ENCODE results near the gene CDCA3.
"Not testable (repeated sequence)": the region's sequence is repeated elsewhere in the genome, so short reads cannot be mapped to it uniquely, and the experiment has no call there.

CDCA3 gene

GRCh38 chr12:6888794-6889193, 37.7 kb upstream of the CDCA3 start:
- not testable (repeated sequence) for H3K27me3 ChIP-seq (ENCODE audit: control insufficient read depth in 5 of 5, insufficient read depth in 4 of 5, low read length in 5 of 5); H3K27ac ChIP-seq (ENCODE audit: low read depth, low read length); H3K9me3 ChIP-seq (ENCODE audit: control insufficient read depth in 5 of 5, low read length in 5 of 5); H3K9ac ChIP-seq (ENCODE audit: low read length in 5 of 5); H3K4me3 ChIP-seq (ENCODE audit: low read depth in 1 of 5, low read length in 5 of 5)
- Histone ChIP-seq H3K36me3 (ENCODE audit: control insufficient read depth in 5 of 5, insufficient read depth in 5 of 5, low read length in 5 of 5) (peaks cover 0 to 15% (median 5%) of the 10 kb centered on the region in 5 donors), H3K4me1 (ENCODE audit: control insufficient read depth in 5 of 5, insufficient read depth in 5 of 5, low read length in 5 of 5) (peaks cover 0 to 13% (median 11%) of the 10 kb centered on the region in 5 donors)

GRCh38 chr12:6888360-6888759, 37.3 kb upstream of the CDCA3 start:
- Histone ChIP-seq H3K27ac (ENCODE audit: low read depth, low read length) (no peak overlapping the region), H3K4me3 (ENCODE audit: low read depth in 1 of 5, low read length in 5 of 5) (no peak overlapping the region), H3K27me3 (ENCODE audit: control insufficient read depth in 5 of 5, insufficient read depth in 4 of 5, low read length in 5 of 5) (no peaks in the 10 kb centered on the region), H3K9ac (ENCODE audit: low read length in 5 of 5) (no peak overlapping the region), H3K9me3 (ENCODE audit: control insufficient read depth in 5 of 5, low read length in 5 of 5) (no peaks in the 10 kb centered on the region), H3K36me3 (ENCODE audit: control insufficient read depth in 5 of 5, insufficient read depth in 5 of 5, low read length in 5 of 5) (peaks cover 0 to 18% (median 7%) of the 10 kb centered on the region in 5 donors), H3K4me1 (ENCODE audit: control insufficient read depth in 5 of 5, insufficient read depth in 5 of 5, low read length in 5 of 5) (peaks cover 0 to 13% (median 11%) of the 10 kb centered on the region in 5 donors)

GRCh38 chr12:6887460-6887859, 36.4 kb upstream of the CDCA3 start:
- Histone ChIP-seq H3K27ac (ENCODE audit: low read depth, low read length) (no peak overlapping the region), H3K9me3 (ENCODE audit: control insufficient read depth in 5 of 5, low read length in 5 of 5) (no peaks in the 10 kb centered on the region), H3K27me3 (ENCODE audit: control insufficient read depth in 5 of 5, insufficient read depth in 4 of 5, low read length in 5 of 5) (no peaks in the 10 kb centered on the region), H3K4me1 (ENCODE audit: control insufficient read depth in 5 of 5, insufficient read depth in 5 of 5, low read length in 5 of 5) (peaks cover 0 to 13% (median 11%) of the 10 kb centered on the region in 5 donors), H3K9ac (ENCODE audit: low read length in 5 of 5) (no peak overlapping the region), H3K4me3 (ENCODE audit: low read depth in 1 of 5, low read length in 5 of 5) (no peak overlapping the region), H3K36me3 (ENCODE audit: control insufficient read depth in 5 of 5, insufficient read depth in 5 of 5, low read length in 5 of 5) (peaks cover 0 to 18% (median 7%) of the 10 kb centered on the region in 5 donors)

GRCh38 chr12:6886206-6886999, 35.3 kb upstream of the CDCA3 start:
- not testable (repeated sequence) for H3K9ac ChIP-seq (ENCODE audit: low read length in 5 of 5); H3K27me3 ChIP-seq (ENCODE audit: control insufficient read depth in 5 of 5, insufficient read depth in 4 of 5, low read length in 5 of 5); H3K4me1 ChIP-seq (ENCODE audit: control insufficient read depth in 5 of 5, insufficient read depth in 5 of 5, low read length in 5 of 5); H3K4me3 ChIP-seq (ENCODE audit: low read depth in 1 of 5, low read length in 5 of 5); H3K27ac ChIP-seq (ENCODE audit: low read depth, low read length); H3K9me3 ChIP-seq (ENCODE audit: control insufficient read depth in 5 of 5, low read length in 5 of 5)
- peaks cover 0 to 18% (median 7%) of the 10 kb centered on the region in 5 donors for H3K36me3 ChIP-seq (ENCODE audit: control insufficient read depth in 5 of 5, insufficient read depth in 5 of 5, low read length in 5 of 5)

GRCh38 chr12:6884539-6884938, 33.5 kb upstream of the CDCA3 start:
- H3K9me3 ChIP-seq (ENCODE audit: control insufficient read depth in 5 of 5, low read length in 5 of 5), result no peaks in the 10 kb centered on the region
- H3K4me1 ChIP-seq (ENCODE audit: control insufficient read depth in 5 of 5, insufficient read depth in 5 of 5, low read length in 5 of 5), result no peaks in the 10 kb centered on the region
- H3K27ac ChIP-seq (ENCODE audit: low read depth, low read length), result no peak overlapping the region
- H3K4me3 ChIP-seq (ENCODE audit: low read depth in 1 of 5, low read length in 5 of 5), result no peak overlapping the region
- H3K9ac ChIP-seq (ENCODE audit: low read length in 5 of 5), result no peak overlapping the region
- peaks cover 0 to 18% (median 7%) of the 10 kb centered on the region in 5 donors for H3K36me3 ChIP-seq (ENCODE audit: control insufficient read depth in 5 of 5, insufficient read depth in 5 of 5, low read length in 5 of 5)
- H3K27me3 ChIP-seq (ENCODE audit: control insufficient read depth in 5 of 5, insufficient read depth in 4 of 5, low read length in 5 of 5), result no peaks in the 10 kb centered on the region

- Histone ChIP-seq H3K9me3 (ENCODE audit: control insufficient read depth in 5 of 5, low read length in 5 of 5) (no peaks in the 10 kb centered on the region), H3K27ac (ENCODE audit: low read depth, low read length) (no peak overlapping the region), H3K4me1 (ENCODE audit: control insufficient read depth in 5 of 5, insufficient read depth in 5 of 5, low read length in 5 of 5) (no peaks in the 10 kb centered on the region), H3K4me3 (ENCODE audit: low read depth in 1 of 5, low read length in 5 of 5) (no peak overlapping the region), H3K9ac (ENCODE audit: low read length in 5 of 5) (peak overlapping the region in 1 of 5 donors; percentile 13), H3K36me3 (ENCODE audit: control insufficient read depth in 5 of 5, insufficient read depth in 5 of 5, low read length in 5 of 5) (peaks cover 0 to 18% (median 7%) of the 10 kb centered on the region in 5 donors), H3K27me3 (ENCODE audit: control insufficient read depth in 5 of 5, insufficient read depth in 4 of 5, low read length in 5 of 5) (no peaks in the 10 kb centered on the region)
These were observed 32.6 kb upstream of the CDCA3 start for GRCh38 chr12:6883683-6884082.

GRCh38 chr12:6883252-6883651, 32.2 kb upstream of the CDCA3 start:
- Histone ChIP-seq H3K27ac (ENCODE audit: low read depth, low read length) (no peak overlapping the region), H3K9ac (ENCODE audit: low read length in 5 of 5) (no peak overlapping the region), H3K27me3 (ENCODE audit: control insufficient read depth in 5 of 5, insufficient read depth in 4 of 5, low read length in 5 of 5) (no peaks in the 10 kb centered on the region), H3K36me3 (ENCODE audit: control insufficient read depth in 5 of 5, insufficient read depth in 5 of 5, low read length in 5 of 5) (peaks cover 0 to 18% (median 7%) of the 10 kb centered on the region in 5 donors), H3K4me3 (ENCODE audit: low read depth in 1 of 5, low read length in 5 of 5) (no peak overlapping the region), H3K4me1 (ENCODE audit: control insufficient read depth in 5 of 5, insufficient read depth in 5 of 5, low read length in 5 of 5) (no peaks in the 10 kb centered on the region), H3K9me3 (ENCODE audit: control insufficient read depth in 5 of 5, low read length in 5 of 5) (no peaks in the 10 kb centered on the region)

GRCh38 chr12:6879824-6880223, 28.7 kb upstream of the CDCA3 start:
- not testable (repeated sequence) for H3K27ac ChIP-seq (ENCODE audit: low read depth, low read length); H3K9me3 ChIP-seq (ENCODE audit: control insufficient read depth in 5 of 5, low read length in 5 of 5); H3K9ac ChIP-seq (ENCODE audit: low read length in 5 of 5); H3K4me3 ChIP-seq (ENCODE audit: low read depth in 1 of 5, low read length in 5 of 5); H3K4me1 ChIP-seq (ENCODE audit: control insufficient read depth in 5 of 5, insufficient read depth in 5 of 5, low read length in 5 of 5); H3K27me3 ChIP-seq (ENCODE audit: control insufficient read depth in 5 of 5, insufficient read depth in 4 of 5, low read length in 5 of 5)
- H3K36me3 ChIP-seq (ENCODE audit: control insufficient read depth in 5 of 5, insufficient read depth in 5 of 5, low read length in 5 of 5), result peaks cover 0 to 14% (median 7%) of the 10 kb centered on the region in 5 donors

- Histone ChIP-seq H3K4me1 (ENCODE audit: control insufficient read depth in 5 of 5, insufficient read depth in 5 of 5, low read length in 5 of 5) (peaks cover 5 to 40% (median 32%) of the 10 kb centered on the region in 5 donors), H3K27ac (ENCODE audit: low read depth, low read length) (peak overlapping the region; percentile 86), H3K36me3 (ENCODE audit: control insufficient read depth in 5 of 5, insufficient read depth in 5 of 5, low read length in 5 of 5) (peaks cover 0 to 23% (median 18%) of the 10 kb centered on the region in 5 donors), H3K9ac (ENCODE audit: low read length in 5 of 5) (peak overlapping the region in 4 of 5 donors; percentile 62 to 92 (median 81)), H3K4me3 (ENCODE audit: low read depth in 1 of 5, low read length in 5 of 5) (peak overlapping the region in 4 of 5 donors; percentile 83 to 96 (median 87))
- H3K27me3 ChIP-seq (ENCODE audit: control insufficient read depth in 5 of 5, insufficient read depth in 4 of 5, low read length in 5 of 5); H3K9me3 ChIP-seq (ENCODE audit: control insufficient read depth in 5 of 5, low read length in 5 of 5): not testable (repeated sequence)
These were observed 22.9 kb upstream of the CDCA3 start for GRCh38 chr12:6874015-6874368.

GRCh38 chr12:6873094-6874014, 22.3 kb upstream of the CDCA3 start, which contains the start of gene SPSB2:
Gene SPSB2, minus strand, starts transcription at chr12:6873303. Its CDS starts 402 bp downstream, at chr12:6872901.
- Histone ChIP-seq H3K4me1 (ENCODE audit: control insufficient read depth in 5 of 5, insufficient read depth in 5 of 5, low read length in 5 of 5) (peaks cover 5 to 46% (median 39%) of the 10 kb centered on the region in 5 donors), H3K27me3 (ENCODE audit: control insufficient read depth in 5 of 5, insufficient read depth in 4 of 5, low read length in 5 of 5) (no peaks in the 10 kb centered on the region), H3K9ac (ENCODE audit: low read length in 5 of 5) (peak within 1 kb of the TSS; percentile 6 to 92 (median 89)), H3K36me3 (ENCODE audit: control insufficient read depth in 5 of 5, insufficient read depth in 5 of 5, low read length in 5 of 5) (peaks cover 0 to 23% (median 18%) of the 10 kb centered on the region in 5 donors), H3K27ac (ENCODE audit: low read depth, low read length) (peak within 1 kb of the TSS; percentile 86), H3K4me3 (ENCODE audit: low read depth in 1 of 5, low read length in 5 of 5) (peak within 1 kb of the TSS; percentile 83 to 96 (median 88)), H3K9me3 (ENCODE audit: control insufficient read depth in 5 of 5, low read length in 5 of 5) (no peaks in the 10 kb centered on the region)

Data from subcutaneous abdominal adipose tissue (tissue), 5 donors.